ENCODE measurements around the gene BCL11B.

BCL11B gene

DNA sequence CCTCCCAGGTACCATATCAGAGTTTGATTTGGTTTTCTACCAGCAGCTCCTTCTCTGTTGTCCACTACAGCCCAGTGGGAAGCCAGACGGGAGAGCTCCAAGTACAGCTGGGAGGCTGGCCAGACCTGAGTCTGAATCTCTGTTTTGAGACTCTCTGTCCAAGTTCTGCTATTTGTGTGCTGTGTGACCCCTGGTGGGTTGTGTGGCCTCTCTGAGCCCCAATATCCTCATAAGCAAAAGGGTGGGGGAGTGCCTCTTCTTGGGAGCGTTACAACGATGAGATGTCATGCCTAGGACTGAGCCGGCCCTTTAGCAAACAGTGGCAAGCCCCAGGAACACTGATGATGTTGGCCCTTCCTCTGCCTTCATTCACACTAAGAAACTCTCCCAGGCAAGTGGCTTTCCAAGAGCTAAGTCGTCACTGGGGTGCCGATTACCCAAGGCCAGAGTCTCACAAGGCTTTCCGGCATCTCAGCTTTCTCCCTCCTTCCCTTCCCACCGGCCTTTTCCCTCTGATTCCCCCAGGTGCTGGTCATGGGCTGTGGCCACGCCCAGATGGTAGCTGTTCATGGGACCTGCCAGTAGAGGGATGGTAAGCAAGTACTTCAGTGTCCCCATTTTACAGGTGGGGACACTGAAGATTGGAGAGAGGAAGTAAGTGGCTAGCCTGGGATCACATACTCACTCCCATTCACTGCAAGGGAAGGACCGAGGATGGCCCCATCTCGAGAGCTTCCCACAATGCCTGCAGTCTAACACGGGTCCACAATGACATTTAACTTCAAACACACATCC is 47.7 kb downstream of the BCL11B start:
- peak; percentile 11 for DNase-seq (ENCODE audit: low spot score)

GRCh38 chr14:99221445-99221844 is 50.6 kb downstream of the BCL11B start:
- no peak for DNase-seq (ENCODE audit: low spot score)

DNA sequence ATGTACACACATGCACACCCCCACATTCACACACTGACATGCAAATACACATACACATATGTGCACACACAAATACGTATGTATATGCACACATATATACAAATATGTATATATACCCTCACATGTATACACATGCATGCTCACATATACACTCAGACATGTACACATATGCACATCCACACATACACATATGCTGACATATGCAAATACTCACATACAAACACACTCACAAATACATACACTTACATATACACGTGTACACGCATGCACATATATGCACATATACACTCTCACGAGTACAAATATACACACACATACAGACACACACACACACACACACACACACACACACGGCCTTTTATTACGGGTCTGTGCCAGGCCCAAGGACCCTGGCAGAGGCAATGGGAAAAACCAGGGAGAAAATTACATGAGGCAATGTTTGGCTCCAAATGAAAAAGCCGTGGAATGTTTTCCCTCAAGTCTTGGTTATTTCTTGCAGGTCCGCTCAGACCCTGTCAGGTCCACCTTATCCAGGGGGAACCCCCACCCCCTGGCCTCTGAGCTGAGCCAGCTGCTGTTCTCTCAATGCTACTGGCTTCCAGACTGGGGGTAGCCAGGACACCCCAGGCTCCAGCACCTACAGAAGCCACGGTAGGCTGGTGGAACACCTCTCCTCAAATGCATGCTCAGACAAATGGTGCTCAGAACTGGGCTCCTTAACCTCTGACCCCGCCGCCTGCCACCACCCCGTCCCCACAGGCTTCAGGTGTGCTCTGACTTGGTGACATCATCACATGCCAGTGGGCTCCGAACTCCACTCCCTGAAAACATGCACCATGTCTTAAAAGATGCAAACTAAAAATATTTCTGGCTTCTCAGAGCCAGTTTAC is 54.7 kb downstream of the BCL11B start:
- no peak for DNase-seq (ENCODE audit: low spot score)

- DNase-seq (ENCODE audit: low spot score) = no peak
Measured at GRCh38 chr14:99216191-99216590, 55.8 kb downstream of the BCL11B start.

GRCh38 chr14:99215277-99215676 is 56.7 kb downstream of the BCL11B start:
- DNase-seq (ENCODE audit: low spot score) = no peak

GRCh38 chr14:99214701-99215100 is 57.3 kb downstream of the BCL11B start:
- DNase-seq (ENCODE audit: low spot score) = no peak

DNA sequence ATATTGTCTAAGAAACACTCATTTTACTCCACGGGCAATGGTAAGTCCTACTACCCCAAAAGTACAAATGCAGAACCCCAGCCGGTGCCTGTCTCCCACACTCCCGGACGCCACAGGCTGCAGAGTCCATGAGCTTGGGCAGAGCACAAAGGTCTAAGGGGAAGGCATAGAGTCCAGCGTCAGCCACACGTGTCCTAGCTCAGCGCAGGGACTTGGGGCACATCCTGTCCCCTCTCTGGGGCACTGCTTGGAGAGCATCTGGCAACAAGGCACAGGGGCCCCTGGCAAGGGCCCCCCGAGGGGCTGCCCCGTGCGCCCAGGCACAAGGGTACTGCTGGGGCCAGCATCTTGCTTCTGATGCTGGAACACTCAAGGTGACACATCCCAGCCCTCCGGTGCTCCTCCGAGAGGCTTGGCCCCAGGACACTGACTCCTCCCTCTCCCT is 58.4 kb downstream of the BCL11B start:
- DNase-seq (ENCODE audit: low spot score) = no peak

- no peak for DNase-seq (ENCODE audit: low spot score)
Measured at GRCh38 chr14:99213101-99213500, 58.9 kb downstream of the BCL11B start.

DNA sequence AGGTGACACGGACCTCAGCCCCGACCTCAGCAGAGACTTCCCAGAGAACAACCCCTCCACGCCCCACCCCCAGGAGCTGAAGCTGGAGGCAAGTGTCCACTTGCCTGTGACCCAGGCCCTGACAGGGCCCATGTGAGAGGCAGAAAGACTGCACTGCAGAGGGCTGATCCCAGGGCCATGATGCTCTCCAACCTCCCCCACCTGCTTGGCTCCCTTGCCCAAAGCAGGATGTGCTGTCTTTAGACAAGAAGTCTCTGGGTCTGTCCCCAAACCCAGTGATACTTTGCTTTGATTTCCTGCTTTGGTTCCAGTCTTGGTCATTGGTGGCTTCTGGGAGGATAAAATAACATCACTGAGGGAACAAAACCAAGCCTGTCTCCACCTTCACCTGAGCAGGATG is 59.4 kb downstream of the BCL11B start:
- DNase-seq (ENCODE audit: low spot score) = no peak

- no peak for DNase-seq (ENCODE audit: low spot score)
Measured at GRCh38 chr14:99212199-99212598, 59.8 kb downstream of the BCL11B start.

DNA sequence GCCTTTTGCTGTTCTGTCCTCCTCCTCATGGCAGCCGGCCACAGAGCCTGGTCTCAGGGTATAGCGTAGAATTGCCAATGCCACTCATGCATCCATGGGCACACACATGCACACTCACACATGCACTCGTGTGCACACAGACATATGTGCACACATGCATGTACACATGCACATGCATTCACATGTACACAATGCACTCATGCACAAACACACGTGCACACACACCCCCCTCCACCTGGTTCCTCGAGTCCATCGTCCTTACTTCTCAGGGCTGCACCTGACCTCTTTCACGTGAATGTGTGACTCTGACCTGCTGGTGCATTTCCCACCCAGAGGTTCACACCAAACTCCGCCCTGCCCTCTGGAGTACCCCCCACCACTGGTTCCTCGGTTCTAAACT is 60.6 kb downstream of the BCL11B start:
- no peak for DNase-seq (ENCODE audit: low spot score)

DNA sequence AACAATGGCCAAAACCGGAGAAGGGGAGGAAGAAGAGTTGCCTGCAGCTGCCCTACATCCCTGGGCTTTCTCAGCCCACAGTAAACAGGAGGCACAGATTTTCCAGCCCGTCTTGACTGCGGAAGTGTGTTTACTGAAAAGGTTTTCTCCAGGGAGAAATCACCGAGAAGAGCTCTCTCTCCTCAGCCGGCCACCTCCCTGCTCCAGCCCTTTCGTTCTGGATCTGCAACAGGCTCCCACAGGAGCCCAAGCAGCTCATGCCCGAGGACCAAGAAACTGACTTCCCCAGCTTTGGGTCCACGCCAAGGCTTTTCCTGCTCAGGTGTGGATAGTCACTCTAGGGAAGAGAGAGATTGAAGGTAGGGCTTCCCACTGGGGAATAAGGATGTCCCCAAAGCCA is 61.7 kb downstream of the BCL11B start:
- no peak for DNase-seq (ENCODE audit: low spot score)

DNA sequence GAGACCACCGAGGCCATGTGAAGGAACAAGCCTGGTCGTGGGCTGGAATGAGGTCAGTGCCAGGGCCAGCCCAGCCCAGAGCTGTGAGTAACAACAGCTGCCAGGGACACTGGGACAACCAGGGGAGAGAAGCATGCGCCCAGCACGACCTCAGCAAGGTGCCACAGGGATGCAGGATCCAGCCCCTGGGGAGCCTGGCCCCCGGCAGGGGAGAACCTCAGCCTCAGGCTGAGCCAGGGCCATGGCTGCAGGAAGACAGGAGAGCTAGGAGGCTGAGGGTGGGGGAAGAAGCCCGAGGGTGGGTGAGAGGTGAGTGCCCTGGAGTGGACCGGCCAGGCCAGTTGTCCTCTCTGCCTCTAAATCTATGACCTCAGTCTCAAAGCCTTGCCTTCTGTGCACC is 62.6 kb downstream of the BCL11B start:
- DNase-seq (ENCODE audit: low spot score) = no peak

DNA sequence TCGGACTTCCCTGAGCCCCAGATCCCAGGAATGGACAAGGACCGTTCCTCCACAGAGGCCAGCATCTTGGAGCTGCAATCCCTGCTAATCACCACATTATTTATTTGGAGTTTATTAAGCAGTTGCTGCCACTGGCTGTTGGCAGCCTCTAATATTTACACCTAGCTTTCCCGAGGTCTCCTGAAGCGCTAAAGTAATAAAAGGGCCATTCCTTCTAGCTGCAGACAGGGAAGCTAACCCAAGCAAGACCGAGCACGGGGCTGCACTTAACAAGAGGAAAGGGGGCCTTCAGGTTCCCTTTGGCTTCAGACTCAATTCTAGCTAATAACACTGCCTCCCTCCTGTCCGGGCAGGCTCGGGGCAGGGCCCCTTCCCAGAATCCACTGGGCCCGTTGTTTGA is 63.7 kb downstream of the BCL11B start:
- no peak for DNase-seq (ENCODE audit: low spot score)

DNA sequence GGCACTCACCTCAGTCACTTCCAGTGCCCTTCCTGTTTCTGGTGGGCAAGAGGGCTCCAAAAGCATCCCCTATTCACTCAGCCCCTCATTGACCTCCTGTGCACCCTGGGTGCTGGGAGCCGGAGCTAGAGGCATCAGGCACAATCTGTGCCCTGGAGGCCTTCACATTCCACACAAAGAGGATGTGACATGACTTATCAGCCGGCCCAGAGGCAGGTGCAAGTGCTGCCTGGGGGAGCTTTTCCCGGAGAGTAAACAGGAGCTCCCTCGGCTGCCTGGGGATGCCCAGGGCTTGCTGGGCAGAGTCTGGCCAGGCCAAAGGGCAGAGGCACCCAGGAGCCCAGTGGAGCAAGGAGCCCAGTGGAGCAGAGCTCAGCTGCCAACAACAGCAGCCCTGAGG is 64.5 kb downstream of the BCL11B start:
- no peak for DNase-seq (ENCODE audit: low spot score)

DNA sequence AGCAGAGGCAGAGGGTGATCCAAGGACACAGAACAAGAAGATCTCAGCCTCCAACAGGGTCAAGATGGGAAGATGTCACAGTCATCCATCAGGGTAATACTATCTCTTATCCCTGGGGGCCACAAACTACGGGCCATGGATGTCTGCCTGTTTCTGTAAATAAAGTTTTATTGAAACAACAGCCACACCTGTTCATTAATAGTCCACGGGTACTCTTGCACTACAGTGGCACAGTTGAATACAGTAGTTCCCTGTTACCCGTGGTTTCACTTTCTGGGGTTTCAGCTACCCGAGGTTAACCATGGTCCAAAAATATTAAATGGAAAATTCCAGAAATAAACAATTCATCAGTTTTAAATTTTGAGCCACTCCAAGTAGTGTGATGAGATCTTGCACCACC is 65.9 kb downstream of the BCL11B start:
- no peak for DNase-seq (ENCODE audit: low spot score)

DNA sequence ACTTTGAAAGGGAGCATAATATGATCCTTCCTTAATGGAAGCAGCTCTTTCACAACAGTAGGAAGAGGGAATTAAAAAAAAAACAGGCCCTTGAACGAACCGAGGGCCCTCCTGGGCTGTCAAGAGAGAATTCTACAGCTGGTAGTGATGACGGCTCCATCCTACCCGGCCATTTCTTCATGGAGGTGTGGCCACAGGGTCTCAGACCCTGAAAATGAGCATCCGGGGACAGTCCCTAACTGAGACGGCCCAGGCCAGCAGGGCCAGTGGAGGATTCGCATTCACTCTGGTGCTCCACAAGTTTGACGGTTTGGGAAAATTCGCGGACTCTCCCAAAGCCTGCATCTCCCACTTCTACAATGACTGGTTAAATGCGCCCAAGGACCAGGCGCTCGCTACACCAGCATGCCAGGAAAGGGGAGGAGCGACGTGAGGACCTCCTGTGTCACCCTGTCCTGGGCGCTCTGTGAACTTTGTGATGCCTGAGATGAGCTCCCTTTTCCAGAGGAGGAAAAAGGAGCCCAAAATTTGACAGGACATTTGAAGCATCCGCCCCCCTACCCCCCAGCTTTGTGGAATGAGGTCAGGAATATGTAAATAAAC is 66.8 kb downstream of the BCL11B start:
- DNase-seq (ENCODE audit: low spot score) = no peak

DNA sequence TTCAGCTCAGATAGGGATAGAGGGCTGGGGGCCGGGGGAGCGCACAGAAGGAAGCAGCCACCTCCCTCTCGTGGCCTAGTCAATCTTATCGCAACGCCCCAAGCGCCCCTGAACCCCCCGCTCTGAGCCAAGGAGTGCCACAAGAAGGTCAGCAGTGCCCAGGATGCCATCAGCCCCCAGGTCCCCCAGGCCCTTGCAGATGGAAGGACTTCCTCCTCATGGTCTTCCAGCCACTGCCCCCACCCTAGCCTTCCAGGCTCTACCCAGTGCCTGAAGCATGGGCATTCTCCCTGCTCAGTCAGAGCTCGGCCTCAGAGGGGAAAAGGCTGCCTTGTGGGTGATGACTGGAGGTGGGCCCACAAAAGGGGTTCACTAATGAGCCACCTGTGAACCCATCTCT is 68.2 kb downstream of the BCL11B start:
- no peak for DNase-seq (ENCODE audit: low spot score)

GRCh38 chr14:99203080-99203479 is 68.9 kb downstream of the BCL11B start:
- DNase-seq (ENCODE audit: low spot score) = no peak

- no peak for DNase-seq (ENCODE audit: low spot score)
Measured at GRCh38 chr14:99202516-99202915, 69.5 kb downstream of the BCL11B start.

GRCh38 chr14:99201351-99202073 is 70.5 kb downstream of the BCL11B start:
- peak; percentile 15 for DNase-seq (ENCODE audit: low spot score)

DNA sequence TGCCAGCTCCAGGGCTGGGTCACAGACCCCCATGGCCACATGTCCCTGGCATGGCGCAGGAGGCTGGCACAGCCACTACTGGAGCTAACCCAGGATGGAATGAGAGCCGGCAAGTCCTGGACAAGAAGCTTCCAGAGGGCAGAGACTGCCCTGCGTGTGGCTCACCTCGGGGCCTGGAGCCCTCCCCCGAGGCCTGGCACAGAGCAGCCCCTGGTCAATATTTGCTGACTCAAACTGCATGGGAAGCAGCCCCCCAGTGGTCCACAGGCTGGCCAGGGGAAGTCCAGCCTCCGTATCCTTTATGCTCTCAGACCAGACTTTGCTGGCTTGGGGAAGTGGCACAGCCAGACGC is 71.4 kb downstream of the BCL11B start:
- DNase-seq (ENCODE audit: low spot score) = no peak

All from NAMALWA (cell line).